CD4-positive, CD25-positive, alpha-beta regulatory T cell (primary cell): ENCODE results near the gene NBPF3. TPM values are rescaled to one million over a fixed set of nuclear protein-coding genes. Genes with fewer than 3 reads are reported as not detected.
"Not testable (repeated sequence)": the region's sequence is repeated elsewhere in the genome, so short reads cannot be mapped to it uniquely, and the experiment has no call there.

Experiments
- ATAC-seq, 2 donors: fragments of 150-1000 bp; cut with Tn5 transposase; one replicate each; pipeline ENCODE4 v1.10.0; 2021; ENCODE audit warnings: low read depth in 2 of 2, moderate number of reproducible peaks in 2 of 2, moderate library complexity in 1 of 2
- DNase-seq, 3 donors: peaks; one replicate each; pipeline versions ENCODE4 v3.0.0 to v3.0.0-alpha.2; 2012 to 2022; ENCODE audit warnings: mixed read lengths in 1 of 3
- H3K27ac ChIP-seq: one replicate; pipeline ENCODE4 v1.7.0; 2013; ENCODE audit warnings: mild to moderate bottlenecking, low read length; ENCODE audit not compliant: insufficient read depth, poor library complexity, severe bottlenecking
- H3K27me3 ChIP-seq: one replicate; pipeline ENCODE4 v1.7.0; 2013; ENCODE audit warnings: low read length; ENCODE audit not compliant: control insufficient read depth, insufficient read depth
- H3K36me3 ChIP-seq: one replicate; pipeline ENCODE4 v1.7.0; 2013; ENCODE audit warnings: mild to moderate bottlenecking, low read length, moderate library complexity; ENCODE audit not compliant: control insufficient read depth, insufficient read depth
- H3K4me1 ChIP-seq: 2 replicates; pipeline ENCODE4 v1.7.0; 2013; ENCODE audit warnings: mild to moderate bottlenecking, low read length; ENCODE audit not compliant: insufficient read depth, control insufficient read depth, poor library complexity, severe bottlenecking
- H3K4me3 ChIP-seq: one replicate; pipeline ENCODE4 v1.7.0; 2013; ENCODE audit warnings: low read depth, mild to moderate bottlenecking, low read length, moderate library complexity
- H3K9me3 ChIP-seq, 2 experiments: 1 replicate in 1 of 2; 2 replicates in 1 of 2; pipeline ENCODE4 v1.7.0; 2013; ENCODE audit warnings: low read length in 2 of 2, mild to moderate bottlenecking in 1 of 2, moderate library complexity in 1 of 2; ENCODE audit not compliant: control insufficient read depth in 2 of 2
- H3K27ac Mint-ChIP-seq, 3 donors: one replicate each; pipeline ENCODE4 v1.8.0; 2020 to 2022; ENCODE audit warnings: mild to moderate bottlenecking in 3 of 3, mixed read lengths in 3 of 3, moderate library complexity in 2 of 3
- H3K27me3 Mint-ChIP-seq: one replicate; pipeline ENCODE4 v1.8.0; 2022; ENCODE audit warnings: mild to moderate bottlenecking, mixed read lengths
- H3K36me3 Mint-ChIP-seq: one replicate; pipeline ENCODE4 v1.8.0; 2020; ENCODE audit warnings: mixed read lengths
- H3K4me1 Mint-ChIP-seq, 4 donors: one replicate each; pipeline ENCODE4 v1.8.0; 2020 to 2022; ENCODE audit warnings: mixed read lengths in 4 of 4, mild to moderate bottlenecking in 1 of 4
- H3K4me3 Mint-ChIP-seq, 4 donors: one replicate each; pipeline ENCODE4 v1.8.0; 2020 to 2022; ENCODE audit warnings: mild to moderate bottlenecking in 4 of 4, mixed read lengths in 4 of 4, moderate library complexity in 3 of 4
- H3K9me3 Mint-ChIP-seq, 7 donors: one replicate each; pipeline ENCODE4 v1.8.0; 2020 to 2022; ENCODE audit warnings: mixed read lengths in 7 of 7, mild to moderate bottlenecking in 3 of 7, moderate library complexity in 2 of 7
- polyA plus RNA-seq, 4 donors: library from polyadenylated mRNA; unstranded; fragments of 300-500 nt; fragmentation: Illumina TruSeq; gene quantifications; one replicate each; pipeline ENCODE4 v1.2.3, GENCODE V29; 2021
- total RNA-seq: library from RNA; stranded (reverse); gene quantifications from one replicate; pipeline ENCODE4 v1.2.3, GENCODE V29; 2022

NBPF3 gene
- total and polyA plus RNA-seq, 5 donors from 2014 or later, result 1.2 to 2.9 (median 2.6) TPM

- ATAC-seq (peak; percentile 28 to 38), DNase-seq (no peak)
- Mint-ChIP-seq H3K4me1 (no peaks in the 10 kb centered on the region), H3K9me3 (no peaks in the 10 kb centered on the region), H3K4me3 (no peak overlapping the region), H3K36me3 (no peaks in the 10 kb centered on the region), H3K27ac (no peak overlapping the region), H3K27me3 (no peaks in the 10 kb centered on the region)
- Histone ChIP-seq H3K27me3 (no peaks in the 10 kb centered on the region), H3K4me1 (no peaks in the 10 kb centered on the region), H3K27ac (no peak overlapping the region), H3K4me3 (no peak overlapping the region), H3K9me3 (no peaks in the 10 kb centered on the region), H3K36me3 (no peaks in the 10 kb centered on the region)
Measured at GRCh38 chr1:21518774-21519455, 79.0 kb downstream of the NBPF3 start.

- H3K27me3 ChIP-seq, H3K4me1 ChIP-seq, H3K27me3 Mint-ChIP-seq, H3K36me3 ChIP-seq, DNase-seq, H3K4me3 ChIP-seq, H3K9me3 Mint-ChIP-seq, H3K36me3 Mint-ChIP-seq, H3K27ac ChIP-seq, H3K27ac Mint-ChIP-seq, ATAC-seq, H3K9me3 ChIP-seq, H3K4me1 Mint-ChIP-seq, H3K4me3 Mint-ChIP-seq: not testable (repeated sequence)
Measured at GRCh38 chr1:21519486-21520070, 79.6 kb downstream of the NBPF3 start.

DNA sequence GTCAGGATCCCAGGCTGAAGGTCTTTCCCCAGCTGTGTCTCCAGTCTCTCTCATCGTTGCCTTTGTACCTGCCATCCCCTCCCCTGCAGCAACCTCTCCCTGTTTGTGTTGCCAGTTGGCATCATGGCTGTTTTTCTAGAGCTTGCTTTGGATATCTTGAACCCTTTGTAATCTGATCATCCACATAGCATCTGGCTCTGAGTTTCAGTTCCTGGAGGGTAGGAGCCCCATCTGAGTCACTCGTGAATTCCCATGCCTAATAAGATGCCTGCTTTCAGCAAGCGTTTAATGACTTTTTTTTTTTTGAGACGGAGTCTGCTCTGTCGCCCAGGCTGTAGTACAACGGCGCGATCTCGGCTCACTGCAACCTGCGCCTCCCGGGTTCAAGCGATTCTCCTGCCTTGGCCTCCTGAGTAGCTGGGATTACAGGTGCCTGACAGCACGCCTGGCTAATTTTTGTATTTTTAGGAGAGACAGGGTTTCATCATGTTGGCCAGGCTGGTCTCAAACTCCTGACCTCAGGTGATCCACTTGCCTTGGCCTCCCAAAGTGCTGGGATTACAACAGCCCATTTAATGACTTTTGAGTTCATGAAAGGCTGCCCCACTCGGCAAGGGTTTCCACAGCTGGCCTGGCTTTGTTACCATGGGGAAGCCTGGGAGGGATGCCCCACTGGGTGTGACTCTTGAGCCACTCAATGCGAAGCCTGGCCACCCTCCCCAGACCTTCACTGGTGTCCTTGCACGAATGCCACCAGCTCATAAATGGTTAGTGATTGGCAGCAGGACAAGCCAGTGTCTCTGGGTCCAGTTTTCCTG lies 81.2 kb downstream of the NBPF3 start:
- no peak for ATAC-seq
- H3K4me1 Mint-ChIP-seq, result no peaks in the 10 kb centered on the region
- no peaks in the 10 kb centered on the region for H3K4me1 ChIP-seq
- H3K27ac Mint-ChIP-seq, result no peak overlapping the region
- no peaks in the 10 kb centered on the region for H3K27me3 Mint-ChIP-seq
- no peaks in the 10 kb centered on the region for H3K9me3 Mint-ChIP-seq
- no peak overlapping the region for H3K27ac ChIP-seq
- no peaks in the 10 kb centered on the region for H3K36me3 Mint-ChIP-seq
- H3K27me3 ChIP-seq, result no peaks in the 10 kb centered on the region
- no peak overlapping the region for H3K4me3 Mint-ChIP-seq
- H3K4me3 ChIP-seq, result no peak overlapping the region
- no peak for DNase-seq
- no peaks in the 10 kb centered on the region for H3K36me3 ChIP-seq
- no peaks in the 10 kb centered on the region for H3K9me3 ChIP-seq

GRCh38 chr1:21521717-21522060 lies 81.8 kb downstream of the NBPF3 start:
- Mint-ChIP-seq H3K9me3 (no peaks in the 10 kb centered on the region), H3K27me3 (no peaks in the 10 kb centered on the region), H3K27ac (no peak overlapping the region), H3K4me3 (no peak overlapping the region), H3K36me3 (no peaks in the 10 kb centered on the region), H3K4me1 (no peaks in the 10 kb centered on the region)
- no peak overlapping the region for H3K27ac ChIP-seq
- no peaks in the 10 kb centered on the region for H3K27me3 ChIP-seq
- ATAC-seq (no peak), DNase-seq (no peak)
- no peaks in the 10 kb centered on the region for H3K9me3 ChIP-seq
- no peak overlapping the region for H3K4me3 ChIP-seq
- no peaks in the 10 kb centered on the region for H3K36me3 ChIP-seq
- no peaks in the 10 kb centered on the region for H3K4me1 ChIP-seq

GRCh38 chr1:21522525-21523038 lies 82.6 kb downstream of the NBPF3 start:
- no peaks in the 10 kb centered on the region for H3K36me3 Mint-ChIP-seq
- H3K27ac Mint-ChIP-seq, result no peak overlapping the region
- Histone ChIP-seq H3K36me3 (no peaks in the 10 kb centered on the region), H3K27ac (no peak overlapping the region), H3K4me3 (no peak overlapping the region), H3K27me3 (no peaks in the 10 kb centered on the region), H3K9me3 (no peaks in the 10 kb centered on the region), H3K4me1 (no peaks in the 10 kb centered on the region)
- H3K9me3 Mint-ChIP-seq, result no peaks in the 10 kb centered on the region
- H3K27me3 Mint-ChIP-seq, result no peaks in the 10 kb centered on the region
- DNase-seq (no peak), ATAC-seq (no peak)
- no peaks in the 10 kb centered on the region for H3K4me1 Mint-ChIP-seq
- no peak overlapping the region for H3K4me3 Mint-ChIP-seq

DNA sequence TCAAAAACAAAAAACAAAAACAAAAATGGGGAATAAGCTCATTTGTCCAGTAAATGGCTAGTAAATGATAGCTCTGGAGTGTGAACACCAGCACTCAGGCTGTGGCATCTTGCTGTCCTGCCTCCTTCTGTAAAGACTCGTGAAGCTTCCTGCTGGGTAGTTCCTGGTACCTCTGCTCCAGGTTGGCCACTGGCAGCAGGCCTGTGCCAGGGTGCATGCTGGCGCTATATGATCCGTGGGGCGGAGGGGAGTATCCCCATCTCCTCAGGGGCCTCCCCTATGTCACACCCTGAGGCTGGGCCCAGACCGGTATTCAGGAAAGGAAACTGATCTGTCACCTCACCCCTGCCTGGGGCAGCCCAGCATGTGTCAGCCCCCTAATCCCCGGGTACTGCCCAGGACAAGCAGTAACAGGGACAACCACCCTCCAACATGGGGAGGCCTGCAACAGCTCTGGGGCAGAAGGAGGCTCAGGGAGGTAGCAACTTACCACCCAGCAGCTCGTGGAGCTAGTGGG lies 83.4 kb downstream of the NBPF3 start:
- peak in 1 of 2 donors; percentile 25 for ATAC-seq
- H3K27me3 Mint-ChIP-seq, result no peaks in the 10 kb centered on the region
- no peaks in the 10 kb centered on the region for H3K9me3 Mint-ChIP-seq
- Histone ChIP-seq H3K4me3 (no peak overlapping the region), H3K4me1 (no peaks in the 10 kb centered on the region), H3K9me3 (no peaks in the 10 kb centered on the region), H3K36me3 (no peaks in the 10 kb centered on the region), H3K27me3 (no peaks in the 10 kb centered on the region), H3K27ac (no peak overlapping the region)
- H3K4me3 Mint-ChIP-seq, result no peak overlapping the region
- no peaks in the 10 kb centered on the region for H3K36me3 Mint-ChIP-seq
- no peak for DNase-seq
- H3K4me1 Mint-ChIP-seq, result no peaks in the 10 kb centered on the region
- no peak overlapping the region for H3K27ac Mint-ChIP-seq

DNA sequence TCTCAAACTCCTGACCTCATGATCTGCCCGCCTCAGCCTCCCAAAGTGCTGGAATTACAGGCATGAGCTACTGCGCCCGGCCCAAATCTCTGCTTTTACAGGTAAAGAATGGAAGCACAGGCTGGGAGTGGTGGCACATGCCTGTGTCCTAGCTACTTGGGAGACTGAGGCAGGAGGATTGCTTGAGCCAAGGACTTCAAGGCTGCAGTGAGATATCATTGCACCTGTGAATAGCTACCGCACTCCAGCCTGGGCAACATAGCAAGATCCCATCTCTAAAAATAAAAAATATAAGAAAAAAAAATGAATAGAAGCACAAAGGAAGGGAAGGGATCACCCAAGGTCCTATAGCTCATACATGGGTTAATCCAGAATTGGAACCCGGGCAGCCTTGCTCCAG lies 84.3 kb downstream of the NBPF3 start:
- no peaks in the 10 kb centered on the region for H3K36me3 Mint-ChIP-seq
- no peak overlapping the region for H3K4me3 Mint-ChIP-seq
- no peaks in the 10 kb centered on the region for H3K27me3 Mint-ChIP-seq
- no peaks in the 10 kb centered on the region for H3K4me1 ChIP-seq
- ATAC-seq, result no peak
- no peaks in the 10 kb centered on the region for H3K36me3 ChIP-seq
- H3K4me1 Mint-ChIP-seq, result no peaks in the 10 kb centered on the region
- no peak overlapping the region for H3K27ac ChIP-seq
- no peaks in the 10 kb centered on the region for H3K9me3 Mint-ChIP-seq
- no peak for DNase-seq
- H3K27ac Mint-ChIP-seq, result no peak overlapping the region
- no peaks in the 10 kb centered on the region for H3K27me3 ChIP-seq
- H3K9me3 ChIP-seq, result no peaks in the 10 kb centered on the region
- H3K4me3 ChIP-seq, result no peak overlapping the region
